Ishikawa (cell line): ENCODE measurements around the gene SLC8A3.

ENCODE experiments used
- CEBPB ChIP-seq: IDR thresholded peaks from 2 replicates; pipeline ENCODE4 v1.6.1; 2012
- CREB1 ChIP-seq: IDR thresholded peaks from 2 replicates; pipeline ENCODE4 v1.6.1; 2012; ENCODE audit warnings: low read depth
- EGR1 ChIP-seq: IDR thresholded peaks from 2 replicates; pipeline ENCODE4 v1.6.1; 2012
- EP300 ChIP-seq: IDR thresholded peaks from 2 replicates; pipeline ENCODE4 v1.6.1; 2012; ENCODE audit warnings: borderline replicate concordance
- FOXM1 ChIP-seq: IDR thresholded peaks from 2 replicates; pipeline ENCODE4 v1.6.1; 2012; ENCODE audit warnings: low read depth, borderline replicate concordance
- MAX ChIP-seq: IDR thresholded peaks from 2 replicates; pipeline ENCODE4 v1.6.1; 2012
- NFIC ChIP-seq: IDR thresholded peaks from 2 replicates; pipeline ENCODE4 v1.6.1; 2012
- RAD21 ChIP-seq: IDR thresholded peaks from 2 replicates; pipeline ENCODE4 v1.6.1; 2012; ENCODE audit warnings: low read depth
- REST ChIP-seq: IDR thresholded peaks from 2 replicates; pipeline ENCODE4 v1.6.1; 2012; ENCODE audit warnings: low read depth, mild to moderate bottlenecking
- TAF1 ChIP-seq: IDR thresholded peaks from 2 replicates; pipeline ENCODE4 v1.6.1; 2012; ENCODE audit warnings: low read depth, mild to moderate bottlenecking
- TCF12 ChIP-seq: IDR thresholded peaks from 2 replicates; pipeline ENCODE4 v1.6.1; 2012; ENCODE audit warnings: low read depth
- TEAD4 ChIP-seq: IDR thresholded peaks from 2 replicates; pipeline ENCODE4 v1.6.1; 2012
- USF1 ChIP-seq: IDR thresholded peaks from 2 replicates; pipeline ENCODE4 v1.6.1; 2012
- YY1 ChIP-seq: IDR thresholded peaks from 2 replicates; pipeline ENCODE4 v1.6.1; 2012; ENCODE audit warnings: low read depth
- ZBTB7A ChIP-seq: IDR thresholded peaks from 2 replicates; pipeline ENCODE4 v1.6.1; 2012; ENCODE audit warnings: low read depth

Gene SLC8A3

GRCh38 chr14:69997849-69998248 is 190.9 kb downstream of the SLC8A3 start:
- TF ChIP-seq MAX = no peak
- TF ChIP-seq USF1 = no peak
- TF ChIP-seq CREB1 = no peak
- TF ChIP-seq TAF1 = no peak
- no peak for TF ChIP-seq CEBPB
- no peak for TF ChIP-seq NFIC
- TF ChIP-seq TEAD4 = no peak
- no peak for TF ChIP-seq REST
- no peak for TF ChIP-seq EGR1
- TF ChIP-seq YY1 = no peak
- TF ChIP-seq TCF12 = no peak
- TF ChIP-seq FOXM1 = no peak
- TF ChIP-seq RAD21 = no peak
- no peak for TF ChIP-seq EP300
- no peak for TF ChIP-seq ZBTB7A

GRCh38 chr14:69996216-69996615 is 192.5 kb downstream of the SLC8A3 start:
- no peak for TF ChIP-seq EGR1
- no peak for TF ChIP-seq REST
- no peak for TF ChIP-seq TCF12
- TF ChIP-seq TAF1 = no peak
- TF ChIP-seq CREB1 = no peak
- TF ChIP-seq FOXM1 = no peak
- no peak for TF ChIP-seq RAD21
- no peak for TF ChIP-seq EP300
- no peak for TF ChIP-seq MAX
- TF ChIP-seq USF1 = no peak
- no peak for TF ChIP-seq CEBPB
- no peak for TF ChIP-seq YY1
- no peak for TF ChIP-seq TEAD4
- TF ChIP-seq ZBTB7A = no peak
- TF ChIP-seq NFIC = no peak
